CD1c-positive myeloid dendritic cell (primary cell): Measurements from ENCODE around the gene CEP170B.
"Not testable (repeated sequence)": the region's sequence is repeated elsewhere in the genome, so short reads cannot be mapped to it uniquely, and the experiment has no call there.

Source experiments
- DNase-seq: peaks from one replicate; pipeline ENCODE4 v3.0.0-alpha.2; 2016; ENCODE audit errors: extremely low spot score

Gene CEP170B

DNA sequence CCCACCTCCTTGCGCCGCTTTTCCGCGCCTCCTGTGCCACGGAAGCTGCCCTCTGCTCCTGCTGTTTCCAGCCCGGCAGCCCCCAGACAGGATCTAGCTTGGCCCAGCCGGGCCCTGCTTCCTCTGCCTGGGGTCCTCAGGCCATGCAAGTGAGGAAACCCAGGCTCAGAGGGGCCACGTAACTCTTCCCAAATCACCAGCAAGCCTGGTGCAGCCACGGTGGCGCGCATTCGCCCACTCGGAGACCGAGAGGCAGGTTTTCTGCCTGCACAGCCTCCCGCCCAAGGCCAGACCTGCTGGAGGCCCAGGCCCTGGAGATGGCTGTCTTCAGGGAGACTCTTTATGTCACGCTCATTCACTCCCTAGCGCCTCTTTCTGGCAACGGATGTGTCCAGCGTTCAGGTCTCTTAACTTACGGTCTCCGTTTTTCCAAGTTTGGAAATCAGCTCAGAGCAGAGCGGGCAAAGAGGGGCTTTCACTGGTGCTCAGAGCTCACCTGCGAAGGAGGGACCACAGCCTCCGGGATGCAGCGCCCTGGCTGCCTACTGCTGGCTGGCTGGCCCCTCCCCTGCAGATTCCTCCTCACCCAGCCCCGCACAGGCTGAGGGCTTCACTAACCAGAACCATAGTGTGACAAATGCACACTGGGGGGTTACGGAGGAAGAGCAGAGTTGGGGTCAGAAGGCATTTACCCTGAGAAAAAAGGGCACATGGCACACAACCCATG, 20.6 kb upstream of the CEP170B start:
- DNase-seq: no peak

DNA sequence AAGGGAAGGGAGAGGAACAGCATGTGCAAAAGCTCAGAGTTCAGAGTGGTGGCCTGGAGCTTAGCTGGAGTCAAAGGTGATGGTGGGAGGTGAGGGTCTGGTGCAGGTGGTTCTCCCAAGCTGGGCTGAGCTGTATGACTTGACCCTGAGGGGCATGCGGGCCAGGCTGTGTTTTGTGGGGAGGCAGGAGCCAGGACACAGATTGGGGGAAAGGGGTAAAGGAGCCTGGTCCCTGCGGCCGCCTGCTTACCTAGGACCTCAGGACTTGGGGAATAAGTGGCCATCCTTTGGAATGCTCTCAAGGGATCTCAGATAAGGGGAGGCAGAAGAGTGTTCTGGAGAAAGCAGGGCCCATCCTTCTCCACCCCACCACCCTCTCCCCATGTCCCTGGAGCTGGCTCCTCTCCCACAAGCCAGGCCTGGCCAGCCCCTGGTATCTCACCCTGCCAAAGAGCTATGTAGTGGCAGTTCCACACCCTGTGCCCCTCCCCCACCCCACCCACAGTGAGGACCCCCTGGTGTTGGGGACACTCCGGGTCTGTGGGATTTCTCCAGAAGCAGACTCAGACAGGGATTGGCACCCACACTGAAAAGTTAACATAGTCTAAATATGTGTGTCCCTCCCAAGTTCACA, 19.9 kb upstream of the CEP170B start:
- DNase-seq: no peak

DNA sequence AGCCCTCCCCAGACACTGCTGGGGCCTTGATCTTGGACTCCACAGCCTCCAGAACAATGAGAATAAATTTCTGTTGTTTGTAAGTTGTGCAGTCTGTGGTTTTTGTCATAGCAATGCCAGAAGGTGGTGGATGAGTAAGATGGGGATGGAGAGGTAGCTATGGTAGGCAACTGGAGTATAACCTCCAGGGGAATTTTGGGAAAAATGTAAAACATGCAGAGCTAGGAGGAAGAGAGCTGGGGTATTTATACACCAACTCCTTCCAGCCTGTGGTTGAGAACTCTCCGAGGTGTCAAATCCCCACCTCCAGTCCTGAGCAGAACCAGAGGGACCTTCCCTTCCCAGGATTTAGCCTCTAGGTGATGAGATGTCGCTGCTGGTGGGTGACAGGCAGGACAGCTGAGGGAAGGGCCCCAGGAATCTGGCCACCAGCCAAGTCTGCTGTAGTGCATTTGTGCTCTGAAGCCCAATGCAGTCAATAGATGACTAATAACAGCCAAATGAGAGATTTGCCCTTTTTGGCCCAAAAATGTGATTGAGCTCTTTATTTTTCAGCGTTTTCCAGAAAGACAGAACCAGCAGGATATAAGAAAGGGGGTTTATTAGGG, 19.1 kb upstream of the CEP170B start:
- DNase-seq: no peak

DNA sequence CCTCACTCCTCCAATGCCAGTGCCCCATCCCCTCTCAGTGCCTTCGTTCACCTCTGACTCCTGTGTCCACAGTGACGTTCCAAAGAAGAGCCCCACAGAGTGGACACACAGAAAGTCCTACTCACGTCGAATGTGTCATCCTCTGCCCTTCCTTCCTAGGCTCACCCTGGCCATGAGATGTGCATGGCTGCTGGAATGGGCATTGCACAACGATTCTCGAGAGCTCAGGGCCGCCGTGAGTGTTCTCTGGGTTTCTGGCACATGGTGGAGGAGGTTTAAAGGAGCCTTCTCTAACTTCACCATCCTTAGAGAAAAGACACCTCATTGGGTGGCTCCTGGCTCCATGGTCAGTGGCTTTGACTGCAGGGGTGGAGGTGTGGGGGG, 12.8 kb upstream of the CEP170B start:
- DNase-seq: no peak

DNA sequence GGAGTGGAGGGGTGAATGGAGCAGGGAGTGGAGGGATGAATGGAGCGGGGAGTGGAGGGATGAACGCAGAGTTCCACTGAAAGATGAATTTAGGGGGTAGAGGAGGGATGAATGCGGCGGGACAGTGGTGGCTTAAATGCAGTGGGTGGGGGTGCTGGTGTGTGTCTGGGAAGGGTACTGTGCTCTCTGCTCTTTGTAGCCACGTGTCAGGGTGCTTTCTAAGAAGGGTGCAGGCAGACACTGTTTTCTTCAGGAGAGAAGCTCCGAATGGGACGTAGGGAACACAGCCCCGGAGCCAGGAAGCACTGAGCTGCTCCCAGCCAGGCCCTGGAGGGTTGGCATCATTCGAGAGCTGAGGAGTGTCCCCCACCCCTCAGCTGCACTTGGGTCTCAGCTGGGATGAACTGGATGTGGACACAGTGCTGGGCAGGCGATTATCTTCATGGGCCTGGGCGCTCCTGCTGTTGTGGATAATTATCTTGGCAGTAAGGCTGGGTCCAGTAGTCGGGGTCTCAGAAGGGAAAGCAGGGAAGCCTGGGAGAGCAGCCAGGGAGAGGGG, 9.5 kb upstream of the CEP170B start:
- DNase-seq: no peak

DNA sequence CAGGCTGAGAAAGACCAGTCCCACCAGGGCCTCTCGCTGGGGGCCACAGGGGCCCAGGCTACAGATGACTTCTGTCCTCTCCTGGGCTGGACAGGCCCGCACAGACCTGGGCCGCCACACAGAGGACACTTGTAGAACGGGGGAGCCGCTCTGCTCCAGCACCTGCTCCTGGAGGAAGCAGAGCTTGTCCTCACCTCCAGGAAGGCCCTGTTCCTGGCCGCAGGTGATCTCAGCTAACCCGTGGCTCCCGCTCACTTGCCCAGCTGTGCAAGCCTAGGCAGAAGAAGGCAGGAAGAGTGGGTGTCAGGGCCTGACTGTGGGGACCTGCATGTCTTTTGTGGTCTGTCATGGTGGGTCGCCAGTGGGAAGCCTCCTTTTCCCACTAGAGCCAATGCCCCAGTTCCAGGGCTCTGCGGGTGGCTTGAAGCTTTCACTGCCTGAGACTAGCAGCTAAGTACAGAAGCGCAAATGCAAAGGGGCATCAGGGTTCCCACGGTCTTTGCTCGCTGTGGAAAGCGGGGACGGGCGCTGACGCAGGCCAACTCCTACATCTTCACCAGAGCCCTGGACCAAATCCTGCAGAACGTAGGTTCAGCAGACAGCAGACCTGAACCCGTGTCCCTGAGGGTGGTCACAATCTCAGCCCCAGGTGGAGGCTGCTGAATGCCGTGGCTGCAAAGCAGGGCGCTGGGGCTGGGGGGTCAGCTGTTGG, 8.8 kb upstream of the CEP170B start:
- no peak for DNase-seq

DNA sequence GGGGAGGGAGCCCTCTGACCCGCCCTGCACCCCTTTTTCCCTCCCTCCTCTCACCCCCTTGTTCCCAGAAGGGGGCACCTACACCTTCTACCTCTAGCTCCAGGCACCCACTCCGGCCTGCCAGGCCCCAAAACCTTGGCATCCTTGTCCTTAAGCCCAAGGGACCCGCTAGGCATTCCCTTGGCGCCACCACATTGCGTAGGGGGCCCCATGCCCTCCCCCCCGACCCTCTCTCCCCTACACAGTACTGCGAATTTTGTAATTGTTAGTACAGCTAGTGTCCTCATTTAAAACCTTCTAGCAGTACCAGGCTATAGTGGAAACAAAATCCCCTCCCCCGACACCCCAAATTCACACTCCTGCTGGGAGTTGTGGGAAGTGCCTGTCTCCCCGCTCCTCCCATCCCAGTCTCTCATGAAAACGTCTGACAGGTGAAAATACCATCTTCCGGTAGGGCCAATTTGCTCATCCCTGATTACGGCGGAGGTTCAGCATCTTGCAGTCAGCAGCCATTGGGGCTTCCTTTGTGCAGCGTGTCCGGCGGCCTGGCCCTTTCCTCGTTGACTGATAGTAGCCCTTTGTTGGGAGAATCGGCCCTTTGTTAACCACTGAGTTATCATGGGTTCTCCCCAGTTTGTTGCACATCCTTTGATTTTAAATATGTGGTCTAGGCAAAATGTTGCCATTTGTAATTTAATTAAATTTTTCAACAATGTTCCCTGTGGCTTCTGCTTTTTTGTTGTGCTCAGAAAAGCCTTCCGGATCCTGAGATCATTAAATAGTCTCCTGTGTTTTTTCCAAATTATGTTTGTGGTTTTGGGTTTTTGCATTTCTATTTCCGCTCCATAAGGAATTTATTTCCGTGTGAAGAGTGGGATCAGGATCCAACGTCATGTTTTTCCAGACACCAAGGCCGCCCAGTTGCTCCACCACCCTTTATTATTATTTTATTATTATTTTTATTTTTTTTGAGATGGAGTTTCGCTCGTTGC, 7.9 kb upstream of the CEP170B start:
- DNase-seq: no peak

DNA sequence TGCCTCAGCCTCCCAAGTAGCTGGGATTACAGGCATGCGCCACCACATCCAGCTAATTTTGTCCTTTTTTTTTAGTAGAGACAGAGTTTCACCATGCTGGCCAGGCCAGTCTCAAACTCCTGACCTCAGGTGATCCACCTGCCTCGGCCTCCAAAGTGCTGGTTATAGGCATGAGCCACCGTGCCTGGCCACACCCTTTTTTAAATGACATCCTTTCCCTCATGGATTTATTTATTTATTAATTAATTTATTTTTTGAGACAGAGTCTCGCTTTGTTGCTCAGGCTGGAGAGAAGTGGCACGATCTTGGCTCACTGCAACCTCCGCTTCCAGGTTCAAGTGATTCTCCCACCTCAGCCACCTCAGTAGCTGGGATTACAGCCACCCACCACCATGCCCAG, 7.1 kb upstream of the CEP170B start:
- DNase-seq: not testable (repeated sequence)

DNA sequence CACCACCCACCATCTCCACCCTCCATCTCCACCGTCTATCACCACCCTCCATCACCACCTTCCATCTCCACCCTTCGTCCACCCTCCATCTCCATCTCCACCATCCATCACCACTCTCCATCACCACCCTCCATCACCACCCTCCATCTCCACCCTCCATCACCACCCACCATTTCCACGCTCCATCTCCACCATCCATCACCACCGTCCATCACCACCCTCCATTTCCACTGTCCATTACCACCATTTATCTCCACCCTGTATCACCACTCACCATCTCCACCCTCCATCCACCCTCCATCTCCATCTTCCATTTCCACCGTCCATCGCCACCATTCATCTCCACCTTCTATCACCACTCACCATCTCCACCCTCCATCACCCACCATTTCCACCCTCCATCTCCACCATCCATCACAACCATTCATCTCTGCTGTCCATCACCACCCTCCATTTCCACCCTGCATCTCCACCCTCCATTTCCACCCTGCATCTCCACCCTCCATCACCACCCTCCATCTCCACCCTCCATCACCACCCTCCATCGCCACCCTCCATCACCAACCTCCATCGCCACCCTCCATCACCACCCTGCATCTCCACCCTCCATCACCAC, 6.1 kb upstream of the CEP170B start:
- DNase-seq: no peak

DNA sequence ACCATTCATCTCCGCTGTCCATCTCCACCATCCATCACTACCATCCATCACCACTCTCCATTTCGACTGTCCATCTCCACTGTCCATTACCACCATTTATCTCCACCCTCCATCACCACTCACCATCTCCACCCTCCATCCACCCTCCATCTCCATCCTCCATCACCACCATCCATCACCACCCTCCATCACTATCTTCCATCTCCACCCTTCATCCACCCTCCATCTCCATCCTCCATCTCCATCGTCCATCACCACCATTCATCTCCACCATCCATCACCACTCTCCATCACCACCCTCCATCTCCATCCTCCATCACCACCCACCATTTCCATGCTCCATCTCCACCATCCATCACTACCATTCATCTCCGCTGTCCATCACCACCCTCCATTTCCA, 5.2 kb upstream of the CEP170B start:
- DNase-seq: no peak

DNA sequence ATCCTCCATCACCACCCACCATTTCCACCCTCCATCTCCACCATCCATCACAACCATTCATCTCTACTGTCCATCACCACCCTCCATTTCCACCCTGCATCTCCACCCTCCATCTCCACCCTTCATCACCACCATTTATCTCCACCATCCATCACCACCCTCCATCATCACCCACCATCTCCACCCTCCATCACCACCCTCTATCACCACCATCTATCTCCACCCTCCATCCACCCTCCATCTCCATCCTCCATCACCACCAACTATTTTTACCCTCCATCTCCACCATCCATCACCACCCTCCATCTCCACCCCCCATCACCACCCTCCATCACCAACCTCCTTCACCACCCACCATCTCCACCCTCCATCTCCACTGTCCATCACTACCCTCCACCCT, 4.7 kb upstream of the CEP170B start:
- no peak for DNase-seq

DNA sequence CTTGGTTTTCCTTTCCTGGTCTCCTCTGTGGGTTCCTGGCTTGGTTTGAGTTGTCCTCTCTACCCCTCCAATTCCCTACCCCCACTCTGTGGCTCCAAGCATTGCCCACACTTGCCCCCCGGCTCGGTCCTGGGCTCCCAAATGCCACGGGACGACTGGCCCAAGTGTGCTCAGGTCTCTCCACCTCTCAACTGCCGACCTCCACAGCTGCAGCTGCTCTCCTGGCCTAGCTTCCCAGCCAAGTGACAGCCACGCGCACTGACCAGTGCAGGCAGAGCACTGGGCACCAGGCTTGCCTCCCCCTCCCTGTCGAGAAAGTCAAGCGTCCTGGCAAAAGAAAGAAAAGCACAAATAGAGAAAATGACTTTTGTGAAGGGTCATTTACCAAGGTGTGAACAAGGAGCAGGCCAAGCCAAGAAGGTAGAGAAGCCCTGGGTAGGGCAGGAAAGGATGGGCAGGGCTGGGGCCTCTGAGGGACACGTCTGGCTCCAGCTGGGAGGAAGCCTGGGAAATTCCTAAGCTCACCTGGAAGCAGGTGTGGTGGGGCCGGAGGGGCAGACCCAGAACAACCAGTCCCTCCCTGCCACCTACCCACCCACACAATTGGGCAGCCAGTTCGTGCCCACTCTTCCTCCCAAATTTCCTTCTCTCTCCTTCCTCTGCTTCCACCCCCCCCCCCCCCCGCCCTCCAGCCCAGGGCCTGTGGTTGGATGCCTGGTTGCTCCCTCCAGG, 1.8 kb upstream of the CEP170B start:
- no peak for DNase-seq

DNA sequence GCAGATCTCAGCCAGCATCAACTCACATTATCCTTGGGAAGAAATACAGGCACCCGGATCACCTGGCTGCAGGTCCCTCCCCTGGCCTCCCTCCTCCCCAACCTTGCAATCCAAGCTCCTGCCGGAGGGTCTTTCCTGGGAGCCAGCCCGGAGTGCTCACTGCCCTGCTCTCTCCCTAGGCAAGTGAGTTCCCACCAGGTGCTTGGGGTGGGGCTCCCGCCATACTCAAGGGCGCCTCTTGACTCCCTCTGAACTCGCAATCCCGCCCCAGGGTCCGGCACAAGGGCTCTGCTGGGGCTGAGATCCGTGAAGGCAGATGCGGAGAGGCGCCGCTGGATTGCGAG, 1.2 kb upstream of the CEP170B start:
- no peak for DNase-seq

DNA sequence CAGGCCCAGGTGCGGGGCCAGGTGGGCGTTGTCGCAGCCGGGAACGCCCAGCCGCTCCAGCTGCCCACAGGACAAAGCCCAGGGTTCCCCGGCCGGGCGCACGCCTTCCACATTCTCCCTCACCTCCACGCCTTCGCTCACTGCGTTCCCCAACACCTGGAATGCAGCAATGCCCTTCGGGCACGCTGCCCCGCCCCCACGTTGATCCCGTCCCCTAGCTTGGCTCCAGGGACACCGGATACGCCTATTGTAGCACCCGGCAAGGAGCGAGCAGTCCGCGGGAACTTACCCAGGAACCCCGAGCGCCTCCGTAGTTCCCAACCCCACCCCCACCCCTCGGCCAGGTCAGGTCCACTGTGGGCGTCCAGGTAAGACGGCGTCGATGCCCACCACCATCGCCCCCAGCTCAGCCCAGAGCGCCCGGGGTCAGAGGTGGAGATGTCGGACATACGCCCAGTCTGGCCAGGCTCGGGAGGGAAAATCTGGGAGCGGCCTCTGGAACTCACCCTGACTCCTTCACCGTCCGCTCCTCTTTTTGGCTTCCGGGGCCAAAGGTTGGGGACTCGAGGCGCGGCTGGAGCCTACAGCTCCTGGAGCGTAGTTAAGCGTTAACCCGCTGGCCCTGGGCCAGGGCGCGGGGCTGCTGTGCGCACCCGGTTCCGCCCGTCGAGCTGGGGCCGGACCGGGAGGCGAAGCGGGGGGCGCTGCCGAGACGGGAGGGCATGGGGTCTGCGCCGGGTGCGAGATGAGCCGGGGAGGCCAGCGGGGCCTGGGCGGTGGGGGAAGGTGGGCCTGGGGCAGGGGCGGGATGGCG, 594 bp upstream of the CEP170B start:
- peak; percentile 12 for DNase-seq

DNA sequence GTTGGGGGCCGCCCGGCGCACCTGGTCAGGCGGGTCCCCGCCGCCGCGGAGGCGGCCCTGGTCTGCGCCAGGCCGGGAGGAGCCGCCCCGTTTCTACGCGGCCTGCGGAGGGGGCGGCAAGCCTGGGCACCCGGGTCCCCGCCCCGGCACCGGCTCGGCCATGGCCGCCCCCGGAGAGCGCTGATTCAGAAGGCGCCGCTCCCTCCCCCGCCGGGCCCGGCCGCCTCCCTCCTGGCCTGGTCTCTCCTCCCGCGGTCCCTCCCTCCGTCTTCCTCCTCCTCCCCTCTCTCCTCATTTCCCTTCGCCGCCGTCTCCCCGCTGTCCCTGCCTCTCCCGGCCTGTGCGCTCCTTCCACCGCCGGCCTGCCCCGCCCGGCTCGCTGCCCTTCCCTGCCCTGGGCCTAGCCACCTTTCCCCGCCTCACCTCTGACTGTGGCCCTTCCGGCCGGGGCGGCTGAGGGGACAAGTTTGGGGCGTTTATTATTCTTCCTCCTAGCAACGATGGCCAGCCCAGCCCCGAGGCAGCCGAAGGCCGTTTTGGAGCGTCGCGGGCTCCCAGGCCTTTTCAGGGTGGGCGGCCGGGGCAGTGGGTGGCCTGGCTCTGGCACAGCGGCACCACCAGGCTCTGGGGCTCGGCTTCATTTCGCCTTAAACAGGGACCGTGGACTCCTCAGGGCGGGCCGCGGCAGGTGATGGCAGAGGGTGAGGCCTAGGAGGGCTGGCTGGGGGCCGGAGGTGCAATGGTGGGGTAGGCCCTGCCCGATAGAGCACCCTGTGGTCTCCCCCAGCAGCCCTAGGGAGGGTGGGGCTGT, 768 bp downstream of the CEP170B start:
- peak; percentile 29 for DNase-seq

DNA sequence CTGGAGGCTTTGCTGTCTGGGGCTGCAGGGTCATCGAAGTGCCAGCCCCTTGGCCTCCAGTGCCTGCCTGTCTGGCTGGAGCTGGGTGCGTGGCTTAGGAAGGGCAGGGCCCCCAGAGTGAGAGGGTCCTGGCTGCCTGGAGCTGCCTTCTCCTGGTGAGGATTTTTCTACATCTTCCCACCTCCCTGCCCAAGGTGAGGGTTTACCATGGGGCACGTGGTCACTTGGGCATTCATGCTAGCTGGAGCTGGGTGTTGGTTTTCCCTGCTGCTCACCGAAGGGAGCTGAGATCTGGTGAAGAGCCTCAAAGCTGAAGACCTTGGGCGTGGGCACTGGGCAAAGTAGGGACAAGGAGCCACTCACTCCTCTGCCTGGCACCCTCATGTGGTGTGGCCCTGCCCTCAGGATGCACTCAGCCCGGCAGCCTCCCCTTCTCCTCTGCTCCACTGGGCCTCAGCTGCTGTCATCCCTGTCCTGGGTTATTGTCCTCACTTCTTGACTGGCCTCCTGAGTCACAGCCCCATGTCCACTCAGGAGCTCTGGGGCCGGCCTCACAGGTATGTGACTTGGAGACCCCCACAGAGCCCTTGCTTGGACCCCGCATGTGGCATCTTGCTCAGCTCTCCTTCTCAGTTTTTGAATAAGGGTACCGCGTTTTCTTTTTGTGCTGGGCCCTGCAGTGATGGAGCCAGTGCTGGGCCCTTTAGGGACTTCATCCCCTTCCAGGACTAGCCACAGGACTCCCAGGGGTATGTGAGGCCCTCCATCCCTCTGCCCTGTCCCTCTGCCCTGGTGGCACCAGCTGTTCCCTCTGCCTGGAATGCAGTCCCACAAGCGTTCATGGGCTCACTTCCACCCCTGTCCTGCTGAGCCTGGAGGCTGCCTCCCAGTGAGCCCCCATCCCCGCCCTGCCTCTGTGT, 1.6 kb downstream of the CEP170B start:
- no peak for DNase-seq

DNA sequence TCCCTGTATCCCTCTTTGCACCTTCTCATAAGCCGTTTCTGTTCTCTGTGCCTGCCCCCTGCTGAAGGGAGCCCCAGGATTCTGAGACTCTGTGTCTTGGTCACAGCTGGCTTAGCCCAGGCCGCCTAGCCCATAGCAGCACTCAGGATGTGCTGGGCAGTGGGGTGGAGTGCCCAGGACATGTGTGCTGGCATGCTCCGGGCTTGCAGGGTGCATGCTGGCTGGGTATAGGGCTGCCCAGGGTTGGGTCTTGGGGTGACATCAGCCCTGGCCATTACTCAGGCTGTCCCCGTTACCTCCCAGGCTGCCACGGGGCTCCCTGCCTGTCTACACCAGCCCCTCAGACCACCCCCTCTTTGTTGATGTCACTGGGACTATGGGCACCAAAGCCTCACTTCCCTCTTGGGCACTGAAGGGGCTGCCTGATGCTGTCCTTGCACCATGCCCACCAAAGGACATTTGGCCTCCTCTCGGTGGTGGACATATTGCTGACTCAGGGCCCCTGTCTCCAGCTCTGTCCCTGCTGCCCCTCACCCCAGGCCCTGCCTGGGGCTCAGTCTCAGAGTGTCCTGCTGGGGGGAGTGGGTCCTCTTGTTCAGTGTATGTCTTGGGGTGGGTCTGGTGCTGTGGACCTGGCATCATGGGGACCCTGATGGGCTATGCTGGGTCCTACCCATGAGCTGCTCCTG, 2.4 kb downstream of the CEP170B start:
- DNase-seq: no peak
